Mesenchymal stem cell (in vitro differentiated cells and primary cell): Measurements from ENCODE around the gene SSR4.
A peak's percentile ranks its signal among the peaks of the same experiment; 100 is the strongest.

Experiments
- DNase-seq: peaks from one replicate; pipeline ENCODE4 v3.0.0-alpha.2; 2013
- H2AFZ ChIP-seq: one replicate; pipeline ENCODE4 v1.6.1; 2013; ENCODE audit warnings: low read depth, mild to moderate bottlenecking, control low read depth, inconsistent platforms, low read length, moderate library complexity
- H2AK5ac ChIP-seq: 2 replicates; pipeline ENCODE4 v1.6.1; 2013; ENCODE audit warnings: low read length, moderate library complexity, mild to moderate bottlenecking, inconsistent platforms; ENCODE audit not compliant: severe bottlenecking
- H2BK120ac ChIP-seq: one replicate; pipeline ENCODE4 v1.6.1; 2013; ENCODE audit warnings: low read depth, mild to moderate bottlenecking, inconsistent platforms, low read length, moderate library complexity
- H2BK12ac ChIP-seq, 2 experiments: one replicate each; pipeline ENCODE4 v1.6.1; 2013; ENCODE audit warnings: inconsistent platforms in 2 of 2, low read length in 2 of 2, mild to moderate bottlenecking in 2 of 2, moderate library complexity in 2 of 2, control low read depth in 1 of 2
- H2BK15ac ChIP-seq: one replicate; pipeline ENCODE4 v1.6.1; 2013; ENCODE audit warnings: mild to moderate bottlenecking, low read depth, inconsistent platforms; ENCODE audit not compliant: poor library complexity, severe bottlenecking
- H2BK5ac ChIP-seq: 2 replicates; pipeline ENCODE4 v1.6.1; 2013; ENCODE audit warnings: low read depth, mild to moderate bottlenecking, low read length, control low read depth, inconsistent platforms; ENCODE audit not compliant: poor library complexity, severe bottlenecking
- H3K14ac ChIP-seq, 2 experiments: one replicate each; pipeline ENCODE4 v1.6.1; 2013; ENCODE audit warnings: inconsistent platforms in 2 of 2, low read length in 2 of 2, control low read depth in 1 of 2, mild to moderate bottlenecking in 1 of 2, moderate library complexity in 1 of 2
- H3K18ac ChIP-seq, 2 experiments: one replicate each; pipeline ENCODE4 v1.6.1; 2013; ENCODE audit warnings: inconsistent platforms in 2 of 2, low read length in 2 of 2, control low read depth in 1 of 2, low read depth in 1 of 2, mild to moderate bottlenecking in 1 of 2
- H3K23ac ChIP-seq, 2 experiments: one replicate each; pipeline ENCODE4 v1.6.1; 2013; ENCODE audit warnings: inconsistent platforms in 2 of 2, low read length in 2 of 2, mild to moderate bottlenecking in 2 of 2, moderate library complexity in 2 of 2, control low read depth in 1 of 2
- H3K27ac ChIP-seq: 2 replicates; pipeline ENCODE4 v1.5.1; 2013; ENCODE audit warnings: mild to moderate bottlenecking, moderate library complexity, low read length, control low read depth, inconsistent platforms; ENCODE audit not compliant: poor library complexity, severe bottlenecking
- H3K27me3 ChIP-seq, 2 experiments: 2 replicates each; pipeline versions ENCODE4 v1.6.1 to v1.7.0; 2013; ENCODE audit warnings: low read length in 2 of 2, mild to moderate bottlenecking in 2 of 2, moderate library complexity in 2 of 2, control low read depth in 1 of 2, inconsistent platforms in 1 of 2; ENCODE audit not compliant: control insufficient read depth in 1 of 2, insufficient read depth in 1 of 2
- H3K36me3 ChIP-seq, 2 experiments: 2 replicates each; pipeline versions ENCODE4 v1.6.1 to v1.7.0; 2013; ENCODE audit warnings: low read length in 2 of 2, control low read depth in 1 of 2, inconsistent platforms in 1 of 2, low read depth in 1 of 2, mild to moderate bottlenecking in 1 of 2; ENCODE audit not compliant: insufficient read depth in 2 of 2, control insufficient read depth in 1 of 2
- H3K4ac ChIP-seq, 2 experiments: one replicate each; pipeline ENCODE4 v1.6.1; 2013; ENCODE audit warnings: inconsistent platforms in 2 of 2, low read length in 2 of 2, mild to moderate bottlenecking in 2 of 2, moderate library complexity in 2 of 2, control low read depth in 1 of 2, low read depth in 1 of 2
- H3K4me1 ChIP-seq: 2 replicates; pipeline ENCODE4 v1.6.1; 2013; ENCODE audit warnings: low read depth, low read length, control low read depth; ENCODE audit not compliant: control insufficient read depth, insufficient read depth
- H3K4me2 ChIP-seq: 2 replicates; pipeline ENCODE4 v1.6.1; 2013; ENCODE audit warnings: low read length, mild to moderate bottlenecking, inconsistent platforms; ENCODE audit not compliant: poor library complexity, severe bottlenecking
- H3K4me3 ChIP-seq, 2 experiments: 2 replicates each; pipeline versions ENCODE4 v1.5.1 to v1.7.0; 2013; ENCODE audit warnings: low read length in 2 of 2, mild to moderate bottlenecking in 2 of 2, control low read depth in 1 of 2, low read depth in 1 of 2; ENCODE audit not compliant: insufficient read depth in 1 of 2
- H3K79me1 ChIP-seq: replicated peaks from 2 replicates; pipeline ENCODE4 v1.6.1; 2013; ENCODE audit warnings: mild to moderate bottlenecking, control low read depth, low read length, inconsistent platforms; ENCODE audit not compliant: poor library complexity, severe bottlenecking
- H3K9ac ChIP-seq: 2 replicates; pipeline ENCODE4 v1.7.0; 2013; ENCODE audit warnings: mild to moderate bottlenecking, low read length, moderate library complexity
- H3K9me3 ChIP-seq: 2 replicates; pipeline ENCODE4 v1.7.0; 2013; ENCODE audit warnings: mild to moderate bottlenecking, low read length; ENCODE audit not compliant: control insufficient read depth
- H4K8ac ChIP-seq: one replicate; pipeline ENCODE4 v1.6.1; 2013; ENCODE audit warnings: inconsistent platforms, mild to moderate bottlenecking, low read length, moderate library complexity
- H4K91ac ChIP-seq: one replicate; pipeline ENCODE4 v1.6.1; 2013; ENCODE audit warnings: mild to moderate bottlenecking, low read length, inconsistent platforms
- WGBS: methylation state at CpG from one replicate; pipeline ENCODE4 v1.1.7; 2013; ENCODE audit warnings: mixed read lengths; 5-methylcytosine and 5-hydroxymethylcytosine counted together

SSR4 gene

DNA sequence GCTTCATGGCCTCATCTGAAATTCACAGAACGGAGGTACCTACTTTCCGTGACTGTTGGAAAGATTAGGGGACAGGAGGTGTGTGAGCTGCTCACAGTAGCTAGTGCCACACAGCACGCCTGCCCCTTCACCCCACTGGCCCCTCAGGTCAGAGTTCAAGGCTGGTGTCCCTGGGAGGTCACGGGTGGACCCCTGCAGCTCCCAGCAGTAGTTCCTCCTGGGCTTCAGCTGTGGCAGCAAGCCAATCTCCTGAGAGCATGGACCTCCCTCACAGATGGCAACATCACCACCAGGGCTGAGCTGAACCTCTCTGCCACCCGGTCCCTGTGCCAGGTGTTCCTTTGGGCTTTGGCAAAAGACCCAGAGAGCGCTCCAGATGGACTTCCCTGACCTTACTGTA is 2.1 kb upstream of the SSR4 start:
- Histone ChIP-seq H2BK120ac (no peak overlapping the region), H3K18ac (no peak overlapping the region), H2BK12ac (no peak overlapping the region), H4K8ac (no peak overlapping the region), H3K27me3 (peaks cover 0 to 2% of the 10 kb centered on the region in 2 experiments), H2BK5ac (no peak overlapping the region), H3K27ac (no peak overlapping the region), H3K23ac (no peak overlapping the region), H2BK15ac (no peak overlapping the region), H3K9me3 (peaks cover 4% of the 10 kb centered on the region), H3K79me1 (peaks cover 14% of the 10 kb centered on the region), H3K36me3 (peaks cover 30 to 67% of the 10 kb centered on the region in 2 experiments), H3K14ac (no peak overlapping the region), H3K4me3 (peak overlapping the region in 1 of 2 experiments; percentile 83), H2AFZ (no peak overlapping the region), H3K4ac (no peak overlapping the region), H3K4me2 (no peak overlapping the region), H3K4me1 (peaks cover 19% of the 10 kb centered on the region), H2AK5ac (no peak overlapping the region), H4K91ac (no peak overlapping the region), H3K9ac (no peak overlapping the region)
- 91% methylated on average over 6 of the region's 6 CpGs for WGBS
- no peak for DNase-seq

DNA sequence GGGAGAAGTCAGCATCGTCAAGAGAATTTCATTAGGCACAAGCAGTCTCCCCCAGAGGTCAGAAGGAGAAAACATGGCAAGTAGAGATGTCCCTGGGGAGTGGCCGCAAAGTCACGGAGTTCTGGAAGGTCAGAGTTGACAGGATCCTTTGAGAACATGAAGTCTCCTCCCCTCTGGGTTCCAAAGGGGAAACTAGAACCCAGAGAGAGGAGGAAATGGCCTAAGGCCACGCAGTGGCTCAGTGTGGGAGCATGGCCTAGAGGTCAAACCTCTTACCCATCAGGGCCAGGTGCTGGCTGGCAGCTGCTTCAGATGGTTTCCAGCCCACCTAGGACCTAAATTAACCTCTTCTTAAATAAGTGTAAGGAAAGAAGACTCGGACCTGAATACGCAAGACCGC is 1.2 kb upstream of the SSR4 start:
- H3K23ac ChIP-seq, result no peak overlapping the region
- peak overlapping the region; percentile 40 for H3K27ac ChIP-seq
- H2AK5ac ChIP-seq, result no peak overlapping the region
- no peak overlapping the region for H2BK15ac ChIP-seq
- H3K9me3 ChIP-seq, result peaks cover 4% of the 10 kb centered on the region
- no peak overlapping the region for H2BK5ac ChIP-seq
- peaks cover 30 to 67% of the 10 kb centered on the region in 2 experiments for H3K36me3 ChIP-seq
- H3K18ac ChIP-seq, result no peak overlapping the region
- peak overlapping the region; percentile 82 to 83 for H3K4me3 ChIP-seq
- peak overlapping the region in 1 of 2 experiments; percentile 61 for H3K4ac ChIP-seq
- H3K4me1 ChIP-seq, result peaks cover 19% of the 10 kb centered on the region
- WGBS, result 36% methylated on average over 3 of the region's 7 CpGs
- no peak overlapping the region for H2AFZ ChIP-seq
- H4K91ac ChIP-seq, result no peak overlapping the region
- no peak overlapping the region for H2BK120ac ChIP-seq
- H2BK12ac ChIP-seq, result no peak overlapping the region
- peaks cover 13% of the 10 kb centered on the region for H3K79me1 ChIP-seq
- H3K27me3 ChIP-seq, result peaks cover 0 to 2% of the 10 kb centered on the region in 2 experiments
- no peak overlapping the region for H3K14ac ChIP-seq
- DNase-seq, result peak; percentile 25
- peak overlapping the region; percentile 94 for H3K9ac ChIP-seq
- H3K4me2 ChIP-seq, result peak overlapping the region; percentile 71
- no peak overlapping the region for H4K8ac ChIP-seq

DNA sequence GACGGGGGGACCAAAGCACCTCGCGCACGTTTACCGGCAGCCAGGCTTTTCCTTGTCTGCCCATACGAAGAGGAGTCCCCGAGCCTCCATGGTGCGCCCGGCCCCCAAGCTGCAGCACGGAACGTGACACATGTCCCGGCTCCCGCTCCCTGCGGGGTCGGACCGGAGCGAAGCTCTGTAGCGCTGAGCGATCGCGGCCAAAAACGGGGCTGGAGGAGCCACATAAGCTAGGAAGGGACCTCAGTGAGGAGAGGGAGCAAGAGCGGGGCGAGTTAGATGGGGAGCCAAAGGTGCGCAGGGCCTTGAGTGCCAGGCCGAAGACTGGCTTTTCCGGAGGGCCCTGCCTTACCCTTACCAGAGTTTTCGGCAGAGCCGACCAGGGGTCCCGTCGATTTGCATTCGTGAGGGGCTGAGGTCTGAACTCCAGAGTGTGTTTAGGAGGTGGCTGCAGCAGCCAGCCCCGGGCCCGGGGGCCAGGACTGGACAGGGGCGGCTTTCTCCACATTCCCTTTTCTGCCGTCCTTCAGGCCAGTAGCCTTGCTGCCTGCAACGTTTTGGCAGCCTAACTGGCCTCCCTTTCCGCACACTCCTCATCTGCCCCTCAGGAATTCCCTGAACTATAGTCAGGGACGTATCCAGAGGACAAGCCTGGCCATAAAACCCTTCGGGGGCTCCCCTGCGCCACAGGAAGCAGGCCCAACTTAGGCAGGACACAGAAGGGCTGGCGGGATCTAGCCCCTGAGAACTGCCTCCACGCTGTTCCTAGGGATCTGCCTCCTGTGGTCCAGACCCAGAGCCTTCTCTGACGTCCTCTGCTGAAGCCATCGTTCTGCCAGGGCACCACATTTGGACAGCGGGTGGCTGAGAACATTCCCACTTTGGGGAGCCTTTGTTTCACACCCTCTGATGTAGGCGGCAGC is 689 bp downstream of the SSR4 start:
- Histone ChIP-seq H2AFZ (no peak overlapping the region), H3K23ac (peak overlapping the region in 1 of 2 experiments; percentile 40), H3K27me3 (no peaks in the 10 kb centered on the region), H2BK15ac (no peak overlapping the region), H3K36me3 (peaks cover 30 to 61% of the 10 kb centered on the region in 2 experiments), H3K4me3 (peak overlapping the region; percentile 74 to 83), H3K4me2 (peak overlapping the region; percentile 78), H2BK12ac (peak overlapping the region in 1 of 2 experiments; percentile 37), H3K14ac (peak overlapping the region in 1 of 2 experiments; percentile 97), H3K18ac (peak overlapping the region; percentile 59 to 85), H4K91ac (peak overlapping the region; percentile 25), H3K9ac (peak overlapping the region; percentile 94), H4K8ac (peak overlapping the region; percentile 4), H2BK5ac (no peak overlapping the region), H2AK5ac (no peak overlapping the region), H3K79me1 (peaks cover 6% of the 10 kb centered on the region), H3K4me1 (peaks cover 19% of the 10 kb centered on the region), H3K27ac (peak overlapping the region; percentile 23), H2BK120ac (no peak overlapping the region), H3K4ac (peak overlapping the region; percentile 35 to 80), H3K9me3 (peaks cover 11% of the 10 kb centered on the region)
- WGBS, result 5% methylated on average over 43 of the region's 47 CpGs
- DNase-seq, result peak; percentile 26

DNA sequence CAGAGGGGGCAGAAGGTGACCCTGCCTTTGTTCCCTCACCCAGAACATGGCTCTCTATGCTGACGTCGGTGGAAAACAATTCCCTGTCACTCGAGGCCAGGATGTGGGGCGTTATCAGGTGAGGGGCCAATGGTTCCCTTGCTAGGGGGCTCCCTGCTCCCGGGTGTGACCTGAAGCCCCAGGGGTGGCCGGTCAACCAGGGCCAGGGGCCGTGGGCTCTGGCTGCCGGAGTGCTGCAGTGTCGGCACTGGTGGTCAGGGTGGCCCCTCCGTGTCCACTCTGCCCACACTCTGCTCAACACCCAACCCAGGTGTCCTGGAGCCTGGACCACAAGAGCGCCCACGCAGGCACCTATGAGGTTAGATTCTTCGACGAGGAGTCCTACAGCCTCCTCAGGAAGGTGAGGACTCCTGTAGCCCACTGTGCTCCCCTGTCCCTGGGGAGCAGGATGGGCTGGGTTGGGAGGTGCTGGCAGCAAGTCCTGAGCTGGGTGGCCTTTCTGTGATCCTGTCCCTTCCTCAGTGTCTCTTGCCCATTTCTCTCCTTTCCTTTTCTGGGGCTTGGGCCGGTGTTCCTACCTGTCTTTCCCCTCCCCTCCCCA is 3.0 kb downstream of the SSR4 start:
- H3K4ac ChIP-seq, result no peak overlapping the region
- H3K14ac ChIP-seq, result no peak overlapping the region
- H3K23ac ChIP-seq, result no peak overlapping the region
- H3K27ac ChIP-seq, result no peak overlapping the region
- no peak overlapping the region for H3K9ac ChIP-seq
- H4K91ac ChIP-seq, result no peak overlapping the region
- H3K27me3 ChIP-seq, result no peaks in the 10 kb centered on the region
- no peak overlapping the region for H2BK12ac ChIP-seq
- H3K4me1 ChIP-seq, result peaks cover 18% of the 10 kb centered on the region
- H2BK5ac ChIP-seq, result no peak overlapping the region
- no peak overlapping the region for H2BK15ac ChIP-seq
- no peak overlapping the region for H4K8ac ChIP-seq
- H3K18ac ChIP-seq, result no peak overlapping the region
- 97% methylated on average over 9 of the region's 15 CpGs for WGBS
- H3K4me2 ChIP-seq, result no peak overlapping the region
- DNase-seq, result no peak
- no peak overlapping the region for H2AK5ac ChIP-seq
- H3K4me3 ChIP-seq, result no peak overlapping the region
- H3K9me3 ChIP-seq, result peaks cover 10% of the 10 kb centered on the region
- no peak overlapping the region for H2AFZ ChIP-seq
- peaks cover 25 to 41% of the 10 kb centered on the region in 2 experiments for H3K36me3 ChIP-seq
- H3K79me1 ChIP-seq, result peaks cover 3% of the 10 kb centered on the region
- H2BK120ac ChIP-seq, result no peak overlapping the region
